ENCODE results near the gene IFNL1.

DNA sequence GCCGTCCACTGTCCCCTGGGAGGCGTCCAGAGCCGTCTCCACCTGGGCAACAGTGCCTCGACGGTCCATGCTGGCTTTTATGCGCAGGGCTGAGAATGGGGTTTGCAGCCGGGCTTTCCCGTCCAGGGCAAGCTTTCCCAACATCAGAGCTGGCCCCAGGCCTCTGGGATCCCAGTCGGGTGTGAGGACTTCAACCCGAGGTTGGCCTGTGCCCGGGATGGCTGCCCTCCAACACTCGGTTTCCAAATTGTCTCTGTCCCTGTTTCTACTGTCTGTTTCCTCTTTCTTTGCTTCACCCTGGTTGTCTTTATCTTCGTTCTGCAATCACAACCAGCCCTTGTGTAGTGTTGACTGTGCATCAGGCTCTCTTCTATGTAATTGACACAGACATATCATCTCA, 47.4 kb upstream of the IFNL1 start, which contains the start of gene IFNL4:
- TF ChIP-seq, protein P1, sequence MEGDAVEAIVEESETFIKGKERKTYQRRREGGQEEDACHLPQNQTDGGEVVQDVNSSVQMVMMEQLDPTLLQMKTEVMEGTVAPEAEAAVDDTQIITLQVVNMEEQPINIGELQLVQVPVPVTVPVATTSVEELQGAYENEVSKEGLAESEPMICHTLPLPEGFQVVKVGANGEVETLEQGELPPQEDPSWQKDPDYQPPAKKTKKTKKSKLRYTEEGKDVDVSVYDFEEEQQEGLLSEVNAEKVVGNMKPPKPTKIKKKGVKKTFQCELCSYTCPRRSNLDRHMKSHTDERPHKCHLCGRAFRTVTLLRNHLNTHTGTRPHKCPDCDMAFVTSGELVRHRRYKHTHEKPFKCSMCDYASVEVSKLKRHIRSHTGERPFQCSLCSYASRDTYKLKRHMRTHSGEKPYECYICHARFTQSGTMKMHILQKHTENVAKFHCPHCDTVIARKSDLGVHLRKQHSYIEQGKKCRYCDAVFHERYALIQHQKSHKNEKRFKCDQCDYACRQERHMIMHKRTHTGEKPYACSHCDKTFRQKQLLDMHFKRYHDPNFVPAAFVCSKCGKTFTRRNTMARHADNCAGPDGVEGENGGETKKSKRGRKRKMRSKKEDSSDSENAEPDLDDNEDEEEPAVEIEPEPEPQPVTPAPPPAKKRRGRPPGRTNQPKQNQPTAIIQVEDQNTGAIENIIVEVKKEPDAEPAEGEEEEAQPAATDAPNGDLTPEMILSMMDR (conservative IDR thresholded peaks at IDR 0.05) = no peak
- no peak for TF ChIP-seq ZFX (IDR thresholded peaks at IDR 0.05)
